NCI-H128 (cell line): Measurements from ENCODE around the gene ZNF655.
"Not testable (repeated sequence)": the region's sequence is repeated elsewhere in the genome, so short reads cannot be mapped to it uniquely, and the experiment has no call there.

Experiments
- DNase-seq: peaks from one replicate; lab custom pipeline; 2025; ENCODE audit not compliant: unreplicated experiment; lab: John Stamatoyannopoulos, UW

Gene ZNF655

DNA sequence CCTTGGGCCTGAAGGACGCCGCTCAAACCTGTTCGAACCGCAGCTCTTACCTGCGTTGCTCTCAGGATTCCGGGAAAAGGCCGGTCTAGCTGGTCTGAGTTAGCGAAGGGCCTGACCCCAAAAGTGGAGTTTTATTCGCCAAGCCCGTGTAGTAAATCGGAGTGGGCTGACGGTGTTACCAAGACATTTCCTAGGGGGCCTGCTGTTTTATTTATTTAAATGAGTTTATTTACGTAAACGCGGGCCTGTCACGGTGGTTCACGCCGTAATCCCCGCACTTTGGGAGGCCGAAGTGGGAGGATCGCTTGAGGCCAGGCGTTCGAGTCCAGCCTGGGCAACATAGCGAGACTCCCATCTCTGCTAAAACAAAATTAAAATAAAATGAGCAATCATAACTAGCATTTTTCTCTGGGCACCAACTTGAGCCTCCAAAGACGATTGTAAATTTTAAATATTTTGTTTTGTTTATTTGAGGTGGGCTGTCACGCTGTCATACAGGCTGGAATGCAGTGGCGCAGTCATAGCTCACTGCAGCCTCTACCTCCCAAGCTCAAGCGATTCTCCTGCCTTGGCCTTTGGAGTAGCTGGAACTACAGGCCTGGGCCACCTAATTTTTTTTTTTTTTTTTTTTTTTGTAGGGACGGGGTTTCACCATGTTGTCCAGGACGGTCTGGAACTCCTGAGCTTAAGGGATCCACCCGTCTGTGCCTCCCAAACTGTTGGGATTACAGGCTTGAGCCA is 903 bp downstream of the ZNF655 start:
- DNase-seq: no peak

- no peak for DNase-seq
Observed at GRCh38 chr7:99560834-99561736, 2.6 kb downstream of the ZNF655 start.

- no peak for DNase-seq
Observed at GRCh38 chr7:99561737-99562051, 3.3 kb downstream of the ZNF655 start.

GRCh38 chr7:99562114-99562784 is 3.8 kb downstream of the ZNF655 start:
- DNase-seq: no peak

DNA sequence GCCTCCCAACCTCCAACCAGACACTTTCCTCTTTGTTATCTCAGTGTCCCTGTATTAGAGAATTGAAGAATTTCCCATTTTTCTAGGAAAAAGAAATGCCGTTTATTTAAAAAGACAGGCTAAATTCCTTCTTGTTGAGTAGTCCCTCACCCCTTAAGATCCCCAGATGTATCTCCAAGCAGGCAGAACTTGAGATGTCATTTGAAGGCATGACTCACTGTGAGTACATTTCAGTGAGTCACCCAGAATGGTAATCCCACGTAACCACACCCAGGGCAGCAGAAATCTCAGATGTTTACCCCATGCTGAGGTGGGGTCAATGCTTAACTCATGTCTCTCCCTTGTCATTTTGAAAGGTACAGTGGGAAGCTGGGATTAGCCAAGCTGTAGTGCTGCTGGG is 4.4 kb downstream of the ZNF655 start:
- no peak for DNase-seq

- no peak for DNase-seq
Observed at GRCh38 chr7:99563650-99564049, 5.2 kb downstream of the ZNF655 start.

DNA sequence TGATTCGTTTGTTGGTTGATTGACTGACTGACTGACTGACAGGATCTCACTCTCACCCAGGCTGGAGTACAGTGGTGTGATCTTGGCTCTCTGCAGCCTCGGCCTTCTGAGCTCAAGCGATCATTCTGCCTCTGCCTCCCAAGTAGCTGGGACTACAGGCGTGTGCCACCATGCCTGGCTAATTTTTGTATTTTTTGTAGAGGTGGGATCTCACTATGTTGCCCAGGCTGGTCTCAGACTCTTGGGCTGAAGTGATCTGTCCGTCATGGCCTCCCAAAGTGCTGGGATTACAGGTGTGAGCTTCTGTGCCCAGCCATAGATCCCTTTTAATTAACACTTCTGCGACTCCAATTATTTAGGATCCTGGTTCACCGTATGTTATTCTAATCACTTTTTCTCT is 10.3 kb downstream of the ZNF655 start:
- DNase-seq: not testable (repeated sequence)

DNA sequence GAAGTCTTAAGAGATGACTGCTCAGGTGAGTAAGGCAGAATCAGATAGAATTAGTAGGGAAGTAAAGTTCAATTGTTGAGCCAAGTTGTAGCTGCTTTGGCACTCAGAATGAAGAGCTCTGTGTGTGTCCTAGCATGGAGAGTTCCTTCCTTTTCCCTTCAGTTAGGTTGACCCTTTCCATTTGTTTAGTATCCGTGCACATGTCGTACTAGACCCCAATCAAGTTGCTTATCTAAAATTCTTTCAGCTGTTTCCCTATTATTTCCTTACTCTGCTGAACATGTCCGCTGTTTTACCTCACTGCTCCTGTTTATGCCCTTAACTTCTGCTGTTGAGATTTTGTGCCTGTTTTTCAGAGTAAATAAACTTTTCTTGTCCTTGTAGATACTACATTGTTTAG is 13.3 kb downstream of the ZNF655 start:
- no peak for DNase-seq

- no peak for DNase-seq
Observed at GRCh38 chr7:99573257-99573656, 14.8 kb downstream of the ZNF655 start.

- DNase-seq: no peak
Observed at GRCh38 chr7:99576251-99576650, 17.8 kb downstream of the ZNF655 start.

- DNase-seq: no peak
Observed at GRCh38 chr7:99579281-99579955, 21.0 kb downstream of the ZNF655 start.

DNA sequence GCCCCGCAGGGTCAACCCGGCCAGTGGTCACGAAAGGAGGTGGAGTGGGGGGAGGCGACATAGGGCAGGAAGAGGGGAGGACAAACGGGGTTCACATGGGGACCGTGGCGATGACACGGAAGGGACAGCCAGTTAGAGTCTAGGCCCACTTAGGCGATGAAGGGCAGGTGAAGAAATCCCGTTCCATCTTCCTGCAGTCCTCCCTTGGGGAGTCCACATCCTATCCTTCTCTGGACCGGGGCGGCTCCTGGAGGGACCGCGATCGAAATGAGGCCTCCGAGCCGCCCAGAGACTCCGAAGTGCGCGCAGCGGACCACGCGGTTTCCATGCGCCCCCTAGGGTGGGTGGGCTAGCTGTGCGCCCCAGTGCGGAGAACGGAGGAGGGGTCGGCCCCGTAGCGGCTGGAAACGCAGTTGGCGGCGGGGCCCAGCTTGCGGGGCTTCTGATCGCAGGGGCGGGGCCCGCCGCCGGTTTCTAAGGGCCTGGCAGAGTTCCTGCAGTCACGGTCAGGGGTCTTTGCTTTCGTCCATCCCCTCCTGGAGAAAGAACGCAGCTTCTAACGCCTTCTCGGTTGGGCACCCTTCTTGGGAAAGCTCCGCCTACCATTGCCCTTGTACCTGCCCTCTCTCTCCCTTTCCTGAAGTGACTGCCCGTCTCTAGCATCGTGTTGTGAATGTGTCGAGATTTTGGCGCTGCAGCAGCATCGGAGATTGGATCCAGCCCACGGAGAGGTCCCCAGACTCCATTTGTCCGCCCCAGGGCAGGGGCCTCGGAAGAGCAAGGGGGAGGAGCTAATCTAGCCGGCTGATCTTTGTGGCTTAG is 21.7 kb downstream of the ZNF655 start:
- DNase-seq: peak; percentile 34

DNA sequence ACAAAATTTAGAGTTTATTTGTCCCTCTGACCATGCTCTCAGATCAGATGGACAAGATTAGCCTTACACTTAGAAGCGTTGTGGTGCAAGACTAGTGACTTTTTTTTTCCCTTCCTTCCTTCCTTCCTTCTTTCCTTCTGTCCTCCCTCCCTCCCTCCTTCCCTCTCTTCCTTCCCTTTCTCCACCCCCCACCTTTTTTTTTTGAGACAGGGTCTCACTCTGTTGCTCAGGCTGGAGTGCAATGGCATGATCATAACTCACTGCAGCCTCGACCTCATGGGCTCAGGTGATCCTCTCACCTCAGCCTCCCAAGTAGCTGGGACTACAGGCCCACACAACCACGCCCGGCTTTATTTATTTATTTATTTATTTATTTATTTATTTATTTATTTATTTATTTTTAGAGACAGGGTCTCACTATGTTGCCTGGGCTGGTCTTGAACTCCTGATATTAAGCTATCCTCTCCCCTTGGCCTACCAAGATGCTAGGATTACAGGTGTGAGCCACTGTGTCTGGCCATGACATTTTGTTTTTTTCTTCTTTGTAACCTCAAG is 22.4 kb downstream of the ZNF655 start:
- not testable (repeated sequence) for DNase-seq

GRCh38 chr7:99588868-99589267 is 30.4 kb downstream of the ZNF655 start:
- no peak for DNase-seq

DNA sequence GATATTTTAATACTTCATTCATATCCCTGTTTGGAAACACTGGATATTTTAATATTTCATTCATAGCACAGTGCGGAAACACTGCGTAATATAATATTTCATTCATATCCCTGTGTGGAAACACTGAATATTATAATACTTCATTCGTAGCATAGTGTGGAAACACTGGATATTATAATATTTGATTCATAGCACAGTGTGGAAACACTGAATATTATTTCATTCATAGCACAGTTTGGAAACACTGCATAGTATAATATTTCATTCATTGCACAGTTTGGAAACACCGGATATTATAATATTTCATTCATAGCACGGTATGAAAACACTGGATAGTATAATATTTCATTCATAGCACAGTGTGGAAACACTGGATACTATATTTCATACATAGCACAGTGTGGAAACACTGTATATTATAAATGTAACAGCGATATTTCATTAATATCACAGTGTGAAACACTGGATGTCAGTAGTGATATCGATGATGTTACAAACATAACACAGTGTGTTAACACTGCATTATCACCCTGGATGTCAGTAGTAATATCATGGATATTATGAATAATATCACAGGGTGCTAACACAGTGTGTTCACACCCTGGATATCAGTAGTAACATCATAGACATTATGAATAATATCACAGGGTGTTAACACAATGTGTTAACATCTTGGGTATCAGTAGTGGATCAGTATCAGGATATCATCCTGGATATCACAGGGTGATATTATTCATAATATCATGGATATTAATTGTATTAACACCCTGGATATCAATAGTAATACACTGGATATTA is 36.7 kb downstream of the ZNF655 start:
- DNase-seq: no peak

- no peak for DNase-seq
Observed at GRCh38 chr7:99596408-99596955, 38.0 kb downstream of the ZNF655 start.

GRCh38 chr7:99597762-99598501 is 39.5 kb downstream of the ZNF655 start, which contains the start of gene TMEM225B:
Gene TMEM225B (plus strand): TSS chr7:99598267. CDS start chr7:99604389, 6,122 bp downstream.
- DNase-seq: no peak

DNA sequence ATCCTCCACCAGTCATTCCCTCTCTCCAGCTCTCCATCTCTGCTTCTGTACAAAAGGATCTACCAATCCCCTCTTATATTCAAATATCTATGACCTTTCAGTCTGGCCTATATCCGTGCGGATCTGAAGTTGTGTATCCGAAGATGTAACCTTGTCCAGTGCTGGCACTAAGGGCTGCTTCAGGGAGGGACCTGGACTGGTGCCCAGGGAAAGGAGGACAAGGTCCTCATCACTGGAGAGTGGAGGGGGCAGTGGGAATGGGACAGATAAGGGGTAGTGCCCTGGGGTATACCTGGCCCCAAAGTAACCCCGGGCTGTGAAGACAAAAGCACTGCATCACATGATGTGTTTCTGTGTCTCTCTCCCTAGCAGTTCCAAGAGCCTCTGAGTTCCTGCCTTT is 41.4 kb downstream of the ZNF655 start:
- no peak for DNase-seq
